GM20000 (cell line): ENCODE data around the gene LVRN.

Experiments
- DNase-seq: peaks from one replicate; pipeline ENCODE4 v3.0.0; 2012; ENCODE audit warnings: low spot score
- CTCF ChIP-seq: IDR thresholded peaks from 2 replicates; pipeline ENCODE4 v1.5.1; 2012; ENCODE audit warnings: mild to moderate bottlenecking, control low read depth; ENCODE audit errors: extremely low read depth, missing control alignments

Gene LVRN

GRCh38 chr5:115936031-115936430, 26.2 kb upstream of the LVRN start:
- no peak for DNase-seq
- no peak for TF ChIP-seq CTCF

- TF ChIP-seq CTCF = no peak
- no peak for DNase-seq
These were observed 23.2 kb upstream of the LVRN start for GRCh38 chr5:115939059-115939458.

GRCh38 chr5:115940080-115940810, 22.0 kb upstream of the LVRN start:
- no peak for DNase-seq
- TF ChIP-seq CTCF = no peak

- TF ChIP-seq CTCF = no peak
- DNase-seq = no peak
These were observed 21.1 kb upstream of the LVRN start for GRCh38 chr5:115941051-115941675.

- DNase-seq = no peak
- TF ChIP-seq CTCF = no peak
These were observed 17.8 kb upstream of the LVRN start for GRCh38 chr5:115944501-115944900.

GRCh38 chr5:115946655-115947054, 15.6 kb upstream of the LVRN start:
- TF ChIP-seq CTCF = no peak
- DNase-seq = no peak

GRCh38 chr5:115947260-115947659, 15.0 kb upstream of the LVRN start:
- DNase-seq = no peak
- no peak for TF ChIP-seq CTCF
